Measurements from ENCODE around the gene TMIE. TPM values are rescaled to one million over a fixed set of nuclear protein-coding genes. Genes with fewer than 3 reads are reported as not detected.

The TMIE gene
- total RNA-seq, 1 donor from 2014 or later: 1.6 TPM

GRCh38 chr3:46669191-46669999, 31.8 kb upstream of the TMIE start:
- ATAC-seq: no peak

- no peak for ATAC-seq
Observed at GRCh38 chr3:46670000-46670890, 30.9 kb upstream of the TMIE start.

GRCh38 chr3:46670891-46671427, 30.2 kb upstream of the TMIE start:
- ATAC-seq: no peak

- no peak for ATAC-seq
Observed at GRCh38 chr3:46671541-46672348, 29.4 kb upstream of the TMIE start.

GRCh38 chr3:46672349-46672695, 28.9 kb upstream of the TMIE start:
- no peak for ATAC-seq

- ATAC-seq: no peak
Observed at GRCh38 chr3:46673151-46674030, 27.8 kb upstream of the TMIE start.

GRCh38 chr3:46674031-46674845, 27.0 kb upstream of the TMIE start:
- no peak for ATAC-seq

GRCh38 chr3:46675426-46675825, 25.8 kb upstream of the TMIE start:
- no peak for ATAC-seq

- peak; percentile 3 for ATAC-seq
Observed at GRCh38 chr3:46675843-46676567, 25.2 kb upstream of the TMIE start.

GRCh38 chr3:46676601-46677410, 24.4 kb upstream of the TMIE start:
- no peak for ATAC-seq

GRCh38 chr3:46677411-46677726, 23.8 kb upstream of the TMIE start:
- ATAC-seq: no peak

- no peak for ATAC-seq
Observed at GRCh38 chr3:46678280-46678679, 22.9 kb upstream of the TMIE start.

GRCh38 chr3:46679681-46680080, 21.5 kb upstream of the TMIE start:
- no peak for ATAC-seq

- no peak for ATAC-seq
Observed at GRCh38 chr3:46680298-46680826, 20.8 kb upstream of the TMIE start.

- ATAC-seq: no peak
Observed at GRCh38 chr3:46681387-46681786, 19.8 kb upstream of the TMIE start.

GRCh38 chr3:46681856-46682540, 19.2 kb upstream of the TMIE start:
- no peak for ATAC-seq

GRCh38 chr3:46682974-46683373, 18.2 kb upstream of the TMIE start:
- no peak for ATAC-seq

- no peak for ATAC-seq
Observed at GRCh38 chr3:46684891-46685290, 16.3 kb upstream of the TMIE start.

All from esophagus mucosa (tissue), 1 donor.